HG03280 (cell line): Measurements from ENCODE around the gene ERMARD.

Source experiments
- ATAC-seq: cut with Tn5 transposase; IDR thresholded peaks from one replicate; pipeline ENCODE4 v1.9.1; 2021; ENCODE audit warnings: mild to moderate bottlenecking, moderate library complexity; ENCODE audit not compliant: unreplicated experiment

ERMARD gene

GRCh38 chr6:169820358-169820757 lies 68.9 kb downstream of the ERMARD start:
- ATAC-seq = no peak

- no peak for ATAC-seq
These were observed 72.6 kb downstream of the ERMARD start for GRCh38 chr6:169824021-169824420.

- ATAC-seq = no peak
These were observed 73.6 kb downstream of the ERMARD start for GRCh38 chr6:169824848-169825557.

- no peak for ATAC-seq
These were observed 74.3 kb downstream of the ERMARD start for GRCh38 chr6:169825558-169826225.

GRCh38 chr6:169826697-169827096 lies 75.3 kb downstream of the ERMARD start:
- ATAC-seq = no peak

- ATAC-seq = no peak
These were observed 75.9 kb downstream of the ERMARD start for GRCh38 chr6:169827290-169827717.

- ATAC-seq = no peak
These were observed 76.8 kb downstream of the ERMARD start for GRCh38 chr6:169828176-169828575.

GRCh38 chr6:169829786-169830185 lies 78.4 kb downstream of the ERMARD start:
- no peak for ATAC-seq

GRCh38 chr6:169830876-169831275 lies 79.5 kb downstream of the ERMARD start:
- ATAC-seq = no peak
